Measurements from ENCODE around the gene TPSG1. TPM values are rescaled to one million over a fixed set of nuclear protein-coding genes. Genes with fewer than 3 reads are reported as not detected.

TPSG1 gene
- total RNA-seq, 2 donors from 2014 or later, result not detected

- intact Hi-C loops (cut with DNase I), result no loop called here
- no peaks in the 10 kb centered on the region for H3K36me3 ChIP-seq (replicated peaks in 1 of 2; ENCODE audit: insufficient read depth in 1 of 2, low read depth in 2 of 2)
- H3K4me3 ChIP-seq, result no peak overlapping the region
- no peak overlapping the region for H3K27ac ChIP-seq
- WGBS, 2 donors, result 57% methylated on average over 33 of the region's 36 CpGs; no CpG with 5 or more reads in 1 of the 2 donors
- ATAC-seq (no peak), DNase-seq (no peak)
- peaks cover 0 to 10% of the 10 kb centered on the region in 2 donors for H3K27me3 ChIP-seq
- peaks cover 9% of the 10 kb centered on the region for H3K4me1 ChIP-seq
- no peak for TF ChIP-seq POLR2A (IDR thresholded peaks at IDR 0.05)
- no peak for TF ChIP-seq CTCF (IDR thresholded peaks at IDR 0.05)
- no peaks in the 10 kb centered on the region for H3K9me3 ChIP-seq
Measured at GRCh38 chr16:1260101-1260680, 35.1 kb upstream of the TPSG1 start.

- TF ChIP-seq POLR2A (IDR thresholded peaks at IDR 0.05) (no peak), CTCF (IDR thresholded peaks at IDR 0.05) (no peak)
- intact Hi-C loops (cut with DNase I), result no loop called here
- Histone ChIP-seq H3K27ac (no peak overlapping the region), H3K4me1 (peaks cover 9% of the 10 kb centered on the region), H3K9me3 (no peaks in the 10 kb centered on the region), H3K27me3 (peaks cover 0 to 10% of the 10 kb centered on the region in 2 donors), H3K36me3 (replicated peaks in 1 of 2; ENCODE audit: insufficient read depth in 1 of 2, low read depth in 2 of 2) (no peaks in the 10 kb centered on the region), H3K4me3 (no peak overlapping the region)
- no peak for ATAC-seq
- no peak for DNase-seq
- WGBS, 2 donors, result 13 to 24% methylated on average over 2 to 11 of the region's 11 CpGs
Measured at GRCh38 chr16:1259760-1260068, 34.6 kb upstream of the TPSG1 start.

- TF ChIP-seq POLR2A (IDR thresholded peaks at IDR 0.05) (no peak), CTCF (IDR thresholded peaks at IDR 0.05) (no peak)
- 8 to 14% methylated on average over 10 to 41 of the region's 42 CpGs for WGBS, 2 donors
- DNase-seq, result peak in 2 of 4 donors; percentile 34 to 42
- intact Hi-C loops (cut with DNase I), result no loop called here
- H3K4me3 ChIP-seq, result no peak overlapping the region
- no peaks in the 10 kb centered on the region for H3K36me3 ChIP-seq (replicated peaks in 1 of 2; ENCODE audit: insufficient read depth in 1 of 2, low read depth in 2 of 2)
- ATAC-seq, result peak; percentile 22
- no peaks in the 10 kb centered on the region for H3K9me3 ChIP-seq
- H3K27me3 ChIP-seq, result peaks cover 0 to 10% of the 10 kb centered on the region in 2 donors
- no peak overlapping the region for H3K27ac ChIP-seq
- peaks cover 9% of the 10 kb centered on the region for H3K4me1 ChIP-seq
Measured at GRCh38 chr16:1258906-1259759, 34.1 kb upstream of the TPSG1 start.

- Histone ChIP-seq H3K4me3 (no peak overlapping the region), H3K9me3 (no peaks in the 10 kb centered on the region), H3K4me1 (peaks cover 9% of the 10 kb centered on the region), H3K27ac (no peak overlapping the region), H3K27me3 (peaks cover 0 to 10% of the 10 kb centered on the region in 2 donors), H3K36me3 (replicated peaks in 1 of 2; ENCODE audit: insufficient read depth in 1 of 2, low read depth in 2 of 2) (no peaks in the 10 kb centered on the region)
- 48 to 58% methylated on average over 2 to 9 of the region's 12 CpGs for WGBS, 2 donors
- TF ChIP-seq CTCF (IDR thresholded peaks at IDR 0.05) (no peak), POLR2A (IDR thresholded peaks at IDR 0.05) (no peak)
- no peak for ATAC-seq
- DNase-seq, result no peak
- intact Hi-C loops (cut with DNase I), result no loop called here
Measured at GRCh38 chr16:1258225-1258600, 33.1 kb upstream of the TPSG1 start.
